MCF 10A (cell line): Measurements from ENCODE around the gene ERICH3. TPM values are rescaled to one million over a fixed set of nuclear protein-coding genes. Genes with fewer than 3 reads are reported as not detected.

Source experiments
- BruUV-seq: library from RNA; stranded (reverse); fragments of 400-500 nt; replicated peaks from 2 replicates; lab custom pipeline; 2021; lab: Mats Ljungman, UMichigan
- CTCF ChIA-PET: fragments of 300-600 bp; sonication (Branson Sonifier 250); formaldehyde crosslinking; extraction: SDS; loops from one replicate; lab custom pipeline; 2021; ENCODE audit warnings: antibody characterized with exemption, inconsistent platforms; lab: Yijun Ruan, JAX
- POLR2A ChIA-PET: fragments of 300-600, 350-650 bp; sonication (Branson Sonifier 250); formaldehyde crosslinking; extraction: SDS; loops from one replicate; lab custom pipeline; 2020; ENCODE audit warnings: antibody characterized with exemption, inconsistent platforms; lab: Yijun Ruan, JAX
- DNase-seq: peaks from one replicate; pipeline ENCODE4 v3.0.0-alpha.2; 2018; ENCODE audit not compliant: unreplicated experiment
- H3K27ac Mint-ChIP-seq: one replicate; pipeline ENCODE4 v1.8.0; 2022; ENCODE audit warnings: mild to moderate bottlenecking, low read depth, mixed read lengths; ENCODE audit not compliant: unreplicated experiment
- H3K27me3 Mint-ChIP-seq: one replicate; pipeline ENCODE4 v1.8.0; 2022; ENCODE audit warnings: mixed read lengths; ENCODE audit not compliant: insufficient read depth, unreplicated experiment
- H3K36me3 Mint-ChIP-seq: one replicate; pipeline ENCODE4 v1.8.0; 2022; ENCODE audit warnings: mild to moderate bottlenecking, moderate library complexity, mixed read lengths; ENCODE audit not compliant: insufficient read depth, unreplicated experiment
- H3K4me1 Mint-ChIP-seq: one replicate; pipeline ENCODE4 v1.8.0; 2022; ENCODE audit warnings: mixed read lengths; ENCODE audit not compliant: insufficient read depth, unreplicated experiment
- H3K4me3 Mint-ChIP-seq: one replicate; pipeline ENCODE4 v1.8.0; 2022; ENCODE audit warnings: mild to moderate bottlenecking, moderate library complexity, mixed read lengths; ENCODE audit not compliant: unreplicated experiment
- H3K9me3 Mint-ChIP-seq: one replicate; pipeline ENCODE4 v1.8.0; 2022; ENCODE audit warnings: mixed read lengths; ENCODE audit not compliant: unreplicated experiment
- CTCF ChIP-seq: fragments of 200-600 bp; IDR thresholded peaks from one replicate; pipeline ENCODE4 v1.8.0; 2022; ENCODE audit warnings: antibody characterized with exemption, mild to moderate bottlenecking; ENCODE audit not compliant: unreplicated experiment
- intact Hi-C: fragments of 100-400 bp; cut with micrococcal nuclease; formaldehyde crosslinking; loops from 2 replicates; pipeline ENCODE4 v1.14.1; 2022
- total RNA-seq: library from RNA; stranded (reverse); gene quantifications from 2 replicates; pipeline ENCODE4 v1.2.3, GENCODE V29; 2022

ERICH3 gene
- total RNA-seq, 1 experiment from 2014 or later, result not detected

GRCh38 chr1:74545821-74546220, 127.8 kb downstream of the ERICH3 start:
- Mint-ChIP-seq H3K36me3 (no peaks in the 10 kb centered on the region), H3K4me1 (no peaks in the 10 kb centered on the region), H3K27ac (no peak overlapping the region), H3K27me3 (no peaks in the 10 kb centered on the region), H3K9me3 (no peaks in the 10 kb centered on the region), H3K4me3 (no peak overlapping the region)
- intact Hi-C loops, result no loop called here
- CTCF ChIA-PET, result no interaction called here
- POLR2A ChIA-PET, result interaction anchor here (0.7 kb wide), 1 partner anchor 75 kb away, joined by 3 read pairs; no protein-coding TSS in a partner anchor
- no peak for TF ChIP-seq CTCF
- no peak for DNase-seq
- no TSS peak for BruUV-seq

GRCh38 chr1:74534241-74534640, 139.4 kb downstream of the ERICH3 start:
- Mint-ChIP-seq H3K27me3 (no peaks in the 10 kb centered on the region), H3K27ac (no peak overlapping the region), H3K4me1 (no peaks in the 10 kb centered on the region), H3K9me3 (no peaks in the 10 kb centered on the region), H3K4me3 (no peak overlapping the region), H3K36me3 (no peaks in the 10 kb centered on the region)
- no peak for TF ChIP-seq CTCF
- no peak for DNase-seq
- BruUV-seq, result no TSS peak
- intact Hi-C loops, result no loop called here
- ChIA-PET POLR2A (no interaction called here), CTCF (no interaction called here)

- Mint-ChIP-seq H3K27me3 (no peaks in the 10 kb centered on the region), H3K4me3 (no peak overlapping the region), H3K27ac (no peak overlapping the region), H3K4me1 (no peaks in the 10 kb centered on the region), H3K9me3 (no peaks in the 10 kb centered on the region), H3K36me3 (no peaks in the 10 kb centered on the region)
- TF ChIP-seq CTCF, result no peak
- ChIA-PET CTCF (no interaction called here), POLR2A (no interaction called here)
- intact Hi-C loops, result no loop called here
- BruUV-seq, result no TSS peak
- DNase-seq, result no peak
Measured at GRCh38 chr1:74531796-74532195, 141.8 kb downstream of the ERICH3 start.

- no peak for DNase-seq
- TF ChIP-seq CTCF, result no peak
- H3K4me1 Mint-ChIP-seq, result no peaks in the 10 kb centered on the region
- intact Hi-C loops, result no loop called here
- H3K9me3 Mint-ChIP-seq, result no peaks in the 10 kb centered on the region
- H3K27me3 Mint-ChIP-seq, result no peaks in the 10 kb centered on the region
- ChIA-PET CTCF (interaction anchor here (0.7 kb wide), 1 partner anchor 246 kb away, joined by 3 read pairs; no protein-coding TSS in a partner anchor), POLR2A (no interaction called here)
- no TSS peak for BruUV-seq
- H3K4me3 Mint-ChIP-seq, result no peak overlapping the region
- no peak overlapping the region for H3K27ac Mint-ChIP-seq
- H3K36me3 Mint-ChIP-seq, result no peaks in the 10 kb centered on the region
Measured at GRCh38 chr1:74530892-74531291, 142.7 kb downstream of the ERICH3 start.
